Retinal pigment epithelial cell (primary cell): Measurements from ENCODE around the gene LRRC4B.
"Not testable (repeated sequence)": the region's sequence is repeated elsewhere in the genome, so short reads cannot be mapped to it uniquely, and the experiment has no call there.

Source experiments
- DNase-seq: peaks from one replicate; pipeline ENCODE4 v3.0.0-alpha.2; 2010; ENCODE audit warnings: low read depth
- H3K4me3 ChIP-seq: 2 replicates; pipeline ENCODE4 v1.5.1; 2011; ENCODE audit warnings: mild to moderate bottlenecking, low read length, control low read depth, moderate library complexity
- TF ChIP-seq, protein P1 (sequence below): conservative IDR thresholded peaks from 2 replicates; pipeline ENCODE4 v1.5.1; 2011; ENCODE audit warnings: low read depth, low read length, control low read depth, inconsistent platforms

Gene LRRC4B

DNA sequence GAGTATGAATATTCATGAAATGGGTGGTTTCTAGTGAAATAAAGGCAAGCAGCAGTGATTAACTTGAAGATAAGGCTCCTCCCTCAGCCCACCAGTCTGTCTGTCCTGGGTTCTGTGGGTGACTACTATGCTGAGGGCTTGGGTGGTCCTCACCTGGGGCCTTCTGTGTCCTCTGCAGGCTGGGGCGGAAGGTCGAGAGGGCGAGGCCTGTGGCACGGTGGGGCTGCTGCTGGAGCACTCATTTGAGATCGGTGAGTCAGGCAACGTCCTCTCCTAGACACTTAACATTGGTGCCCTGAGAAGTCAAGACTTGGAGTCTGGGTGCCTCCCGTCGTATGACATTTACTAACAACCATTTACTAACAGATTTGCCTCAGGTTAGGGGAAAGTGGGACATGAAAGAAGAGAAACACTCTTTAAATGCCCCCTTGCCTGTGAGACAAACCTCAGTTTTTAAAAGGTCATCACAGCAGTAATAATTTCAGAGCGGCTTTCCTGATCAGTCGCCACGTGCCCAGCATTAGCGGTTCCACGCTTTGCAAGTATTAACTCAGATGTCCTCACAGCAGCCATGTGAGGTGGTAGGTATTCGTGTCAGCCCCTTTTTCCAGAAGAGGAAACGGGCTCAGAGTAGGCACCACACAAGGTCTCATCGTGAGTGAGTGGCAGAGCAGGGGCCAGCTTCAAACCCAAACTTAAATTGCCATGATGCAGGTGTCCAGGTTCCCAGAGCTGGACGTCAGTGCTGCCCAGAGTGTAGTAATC lies 90.3 kb downstream of the LRRC4B start:
- no peak for DNase-seq
- no peak overlapping the region for H3K4me3 ChIP-seq
- TF ChIP-seq, protein P1, sequence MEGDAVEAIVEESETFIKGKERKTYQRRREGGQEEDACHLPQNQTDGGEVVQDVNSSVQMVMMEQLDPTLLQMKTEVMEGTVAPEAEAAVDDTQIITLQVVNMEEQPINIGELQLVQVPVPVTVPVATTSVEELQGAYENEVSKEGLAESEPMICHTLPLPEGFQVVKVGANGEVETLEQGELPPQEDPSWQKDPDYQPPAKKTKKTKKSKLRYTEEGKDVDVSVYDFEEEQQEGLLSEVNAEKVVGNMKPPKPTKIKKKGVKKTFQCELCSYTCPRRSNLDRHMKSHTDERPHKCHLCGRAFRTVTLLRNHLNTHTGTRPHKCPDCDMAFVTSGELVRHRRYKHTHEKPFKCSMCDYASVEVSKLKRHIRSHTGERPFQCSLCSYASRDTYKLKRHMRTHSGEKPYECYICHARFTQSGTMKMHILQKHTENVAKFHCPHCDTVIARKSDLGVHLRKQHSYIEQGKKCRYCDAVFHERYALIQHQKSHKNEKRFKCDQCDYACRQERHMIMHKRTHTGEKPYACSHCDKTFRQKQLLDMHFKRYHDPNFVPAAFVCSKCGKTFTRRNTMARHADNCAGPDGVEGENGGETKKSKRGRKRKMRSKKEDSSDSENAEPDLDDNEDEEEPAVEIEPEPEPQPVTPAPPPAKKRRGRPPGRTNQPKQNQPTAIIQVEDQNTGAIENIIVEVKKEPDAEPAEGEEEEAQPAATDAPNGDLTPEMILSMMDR, result no peak

DNA sequence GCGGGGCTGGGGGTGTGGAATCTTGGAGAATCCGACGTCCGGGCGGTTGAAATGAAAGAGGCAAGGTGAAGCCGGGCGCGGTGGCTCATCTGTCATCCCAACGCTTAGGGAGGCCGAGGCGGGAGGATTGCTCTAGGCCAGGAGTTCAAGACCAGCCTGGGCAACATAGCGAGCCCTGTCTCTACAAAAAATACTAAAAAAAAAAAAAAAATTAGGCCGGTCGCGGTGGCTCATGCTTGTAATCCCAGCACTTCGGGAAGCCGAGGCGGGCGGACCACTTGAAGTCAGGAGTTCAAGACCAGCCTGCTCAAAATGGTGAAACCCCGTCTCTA lies 91.4 kb downstream of the LRRC4B start:
- H3K4me3 ChIP-seq, result peak overlapping the region; percentile 84
- TF ChIP-seq, protein P1, result no peak
- no peak for DNase-seq

DNA sequence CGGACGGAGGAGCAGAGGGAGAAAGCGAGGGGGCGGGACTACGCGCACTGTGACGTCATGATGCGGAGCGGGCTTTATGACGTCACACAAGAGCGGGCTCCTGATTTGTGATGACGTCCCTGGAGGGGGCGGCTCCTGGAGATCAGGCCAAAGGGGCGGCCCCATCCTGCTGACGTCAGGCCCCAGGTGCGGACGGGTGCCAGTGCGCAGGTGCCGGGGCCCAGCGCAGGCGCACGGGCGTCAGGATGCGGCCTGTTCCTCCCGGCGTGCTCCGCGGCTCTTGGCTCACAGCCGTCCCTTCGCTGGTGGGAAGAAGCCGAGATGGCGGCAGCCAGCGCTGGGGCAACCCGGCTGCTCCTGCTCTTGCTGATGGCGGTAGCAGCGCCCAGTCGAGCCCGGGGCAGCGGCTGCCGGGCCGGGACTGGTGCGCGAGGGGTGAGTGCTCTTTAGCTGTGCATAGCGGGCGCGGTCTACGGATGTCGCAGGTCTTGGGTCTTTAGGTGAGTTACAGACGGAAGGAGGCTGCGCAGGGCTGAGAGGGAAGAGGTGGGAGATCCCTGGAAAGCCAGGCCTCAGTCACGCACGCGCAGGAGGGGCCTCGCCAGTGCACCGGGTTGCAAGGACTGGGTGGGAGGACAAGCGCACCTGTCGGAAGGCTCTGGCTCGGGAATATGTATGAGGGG lies 91.9 kb downstream of the LRRC4B start, which contains the start of the genes EMC10 and GARIN5A:
Gene EMC10 (plus strand): TSS at position 284 of the 683 bp plus-strand sequence. CDS start 38 bp downstream, at position 322.
Gene GARIN5A (minus strand): TSS at position 625 of the 683 bp plus-strand sequence. CDS start 460 bp downstream, at position 165.
- TF ChIP-seq, protein P1, result no peak
- peak within 1 kb of the TSS; percentile 84 for H3K4me3 ChIP-seq
- peak; percentile 87 for DNase-seq

DNA sequence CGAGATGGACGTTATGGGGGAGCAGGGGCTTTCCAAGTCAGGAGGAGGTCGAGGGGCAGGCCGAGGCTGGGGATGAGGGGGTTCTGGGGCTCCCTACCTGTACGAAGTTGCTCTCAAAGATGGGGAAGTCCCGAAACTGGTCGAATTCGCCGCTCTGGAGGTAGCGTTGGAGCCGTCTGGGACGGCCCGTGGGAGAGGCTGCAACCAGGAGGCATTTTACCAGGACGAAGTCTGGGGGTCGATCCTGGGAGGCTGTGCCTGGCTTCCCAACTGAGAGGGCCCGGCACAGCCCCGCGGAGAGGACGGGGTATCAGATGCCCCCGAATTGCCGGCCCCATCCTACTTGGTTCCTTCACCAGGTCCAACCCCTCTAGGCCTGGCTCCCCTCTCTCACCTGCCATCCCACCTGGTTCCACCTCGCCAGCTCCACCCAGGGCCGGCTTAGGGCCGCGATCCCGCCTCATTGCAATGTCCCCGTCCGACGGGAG lies 92.5 kb downstream of the LRRC4B start:
- TF ChIP-seq, protein P1, result no peak
- peak overlapping the region; percentile 24 for H3K4me3 ChIP-seq
- no peak for DNase-seq

DNA sequence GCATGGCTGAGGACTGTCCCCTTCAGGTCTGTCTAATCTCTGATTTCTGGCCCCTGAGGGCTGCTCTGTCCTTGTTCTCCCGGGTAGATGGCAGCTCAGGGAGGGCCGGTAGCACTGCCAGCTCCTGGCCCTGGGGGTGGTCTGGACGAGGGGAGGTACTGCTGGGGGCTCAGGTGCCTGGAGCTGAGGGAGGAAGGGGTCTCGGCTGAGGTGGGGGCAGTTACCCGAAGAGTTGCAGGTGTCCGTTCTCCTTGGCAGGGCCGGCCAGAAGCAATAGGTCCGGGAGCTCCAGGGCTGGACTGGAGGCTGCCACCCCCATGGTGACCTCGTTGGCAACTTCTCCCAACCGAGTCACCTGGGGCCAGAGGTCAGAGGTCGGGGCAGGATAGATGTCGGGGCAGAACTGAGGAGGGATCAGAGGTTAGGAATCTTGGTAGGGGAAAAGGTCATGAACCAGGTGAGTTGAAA lies 93.1 kb downstream of the LRRC4B start:
- no peak for DNase-seq
- TF ChIP-seq, protein P1, result no peak

DNA sequence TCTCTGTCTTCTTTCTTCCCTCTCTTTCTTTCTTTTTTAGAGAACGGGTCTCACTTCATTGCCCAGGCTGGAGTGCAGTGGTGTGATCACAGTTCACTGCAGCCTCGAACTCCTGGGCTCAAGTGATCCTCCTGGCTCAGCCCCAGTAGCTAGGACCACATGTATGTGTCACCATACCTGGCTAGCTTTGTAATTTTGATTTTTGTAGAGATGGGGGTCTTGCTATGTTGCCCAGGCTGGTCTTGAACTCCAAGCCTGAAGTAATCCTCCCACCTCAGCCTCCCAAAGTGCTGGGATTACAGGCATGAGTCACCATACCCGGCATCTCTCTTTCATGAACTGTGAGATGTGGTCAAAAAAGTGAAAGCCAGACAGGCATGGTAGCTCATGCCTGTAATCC lies 94.9 kb downstream of the LRRC4B start:
- not testable (repeated sequence) for DNase-seq, H3K4me3 ChIP-seq

More for the DNA sequence above, 93.1 kb downstream of the LRRC4B start:
- no peak overlapping the region for H3K4me3 ChIP-seq

DNA sequence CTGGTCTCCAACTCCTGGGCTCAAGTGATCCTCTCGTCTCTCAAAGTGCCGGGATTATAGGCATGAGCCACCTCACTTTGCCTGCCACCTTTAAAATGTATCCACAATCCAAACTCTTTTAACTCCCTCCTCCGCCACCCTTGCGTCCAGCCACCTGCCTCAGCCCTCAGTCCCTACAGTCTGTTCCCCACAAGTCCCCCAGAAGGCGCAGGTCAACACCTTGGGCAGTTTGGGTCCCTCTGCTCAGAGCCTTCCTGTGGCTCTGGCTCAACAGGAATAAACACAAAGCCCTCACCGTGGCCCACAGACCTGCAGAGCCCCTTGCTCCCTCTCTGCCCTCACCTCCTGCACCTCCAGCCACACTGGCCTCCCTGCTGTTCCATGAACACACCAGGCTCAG lies 99.4 kb downstream of the LRRC4B start:
- no peak overlapping the region for H3K4me3 ChIP-seq
- TF ChIP-seq, protein P1, result no peak
- DNase-seq, result no peak
